Stimulated activated CD8-positive, alpha-beta memory T cell treated with anti-CD3 and anti-CD28 coated beads, Interleukin-4, amount 100 ng/mL, for 1 hour (primary cell): Measurements from ENCODE around the gene ZFHX2.
A peak's percentile ranks its signal among the peaks of the same experiment; 100 is the strongest.

Experiments
- DNase-seq, 2 donors: peaks; one replicate each; pipeline ENCODE4 v3.0.0-alpha.2; 2020; ENCODE audit warnings: low read depth in 2 of 2, low spot score in 1 of 2

The ZFHX2 gene

DNA sequence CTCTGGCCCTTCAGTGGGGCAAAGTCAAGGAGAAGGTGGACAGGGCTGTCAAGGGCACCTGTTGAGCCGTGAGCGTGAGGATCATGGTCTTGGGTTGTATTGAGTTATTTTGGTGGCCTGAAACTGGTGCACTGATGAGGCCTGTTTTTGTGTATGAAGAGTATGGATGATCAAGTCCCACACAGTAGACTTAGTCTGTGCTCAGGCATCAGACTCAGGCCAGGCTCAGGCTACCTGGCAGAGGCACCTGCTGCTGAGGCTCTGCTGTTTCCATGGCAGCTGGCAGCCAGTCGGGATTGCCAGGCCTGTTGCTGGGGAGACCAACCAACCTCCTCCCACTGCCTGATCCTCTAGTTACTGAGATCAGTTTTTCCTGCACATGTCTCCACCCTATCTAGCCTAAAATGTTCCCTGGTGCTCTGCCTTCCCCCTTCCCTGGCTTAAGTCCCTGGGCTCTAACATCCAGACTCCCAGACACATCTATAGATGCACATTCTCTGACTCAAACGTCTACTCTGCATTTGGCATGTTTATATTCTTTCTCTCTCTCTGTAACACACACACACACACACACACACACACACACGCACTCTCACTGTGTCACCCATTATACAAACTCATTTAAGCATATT, 21.9 kb upstream of the ZFHX2 start:
- no peak for DNase-seq

DNA sequence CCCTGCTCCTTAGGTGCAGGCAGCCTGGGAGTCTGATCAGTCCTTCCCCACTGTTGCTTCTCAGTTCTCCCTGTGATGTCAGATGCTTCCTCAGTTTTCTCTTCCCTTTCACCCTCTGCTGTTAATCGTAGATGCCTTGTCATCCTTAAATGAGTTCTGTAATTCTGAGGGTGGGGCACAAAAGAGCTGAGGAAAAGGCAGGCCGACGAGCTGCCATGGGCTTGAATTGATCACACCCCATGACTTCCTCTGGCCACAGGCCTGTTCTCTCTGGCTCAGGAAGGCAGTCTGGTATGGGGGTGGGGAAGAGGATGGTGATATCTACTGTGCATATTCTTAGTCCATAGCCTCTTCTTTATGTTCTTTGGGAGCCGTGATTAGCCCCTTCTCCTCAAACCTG, 21.3 kb upstream of the ZFHX2 start:
- DNase-seq: no peak

DNA sequence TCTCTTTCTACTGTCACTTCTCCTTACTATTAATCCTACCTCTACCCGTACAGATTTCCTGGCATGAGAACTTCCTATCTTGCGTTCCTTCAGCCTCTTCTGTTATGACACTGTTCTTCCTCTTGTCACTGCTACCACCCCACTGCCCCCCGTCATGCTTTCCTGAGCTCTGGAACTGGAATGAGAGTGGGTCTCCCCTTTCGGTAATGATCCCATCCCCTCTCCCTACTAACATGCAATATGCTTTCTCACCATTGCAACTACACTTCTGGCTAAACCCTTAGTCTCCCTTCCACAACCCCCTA, 20.9 kb upstream of the ZFHX2 start:
- no peak for DNase-seq

DNA sequence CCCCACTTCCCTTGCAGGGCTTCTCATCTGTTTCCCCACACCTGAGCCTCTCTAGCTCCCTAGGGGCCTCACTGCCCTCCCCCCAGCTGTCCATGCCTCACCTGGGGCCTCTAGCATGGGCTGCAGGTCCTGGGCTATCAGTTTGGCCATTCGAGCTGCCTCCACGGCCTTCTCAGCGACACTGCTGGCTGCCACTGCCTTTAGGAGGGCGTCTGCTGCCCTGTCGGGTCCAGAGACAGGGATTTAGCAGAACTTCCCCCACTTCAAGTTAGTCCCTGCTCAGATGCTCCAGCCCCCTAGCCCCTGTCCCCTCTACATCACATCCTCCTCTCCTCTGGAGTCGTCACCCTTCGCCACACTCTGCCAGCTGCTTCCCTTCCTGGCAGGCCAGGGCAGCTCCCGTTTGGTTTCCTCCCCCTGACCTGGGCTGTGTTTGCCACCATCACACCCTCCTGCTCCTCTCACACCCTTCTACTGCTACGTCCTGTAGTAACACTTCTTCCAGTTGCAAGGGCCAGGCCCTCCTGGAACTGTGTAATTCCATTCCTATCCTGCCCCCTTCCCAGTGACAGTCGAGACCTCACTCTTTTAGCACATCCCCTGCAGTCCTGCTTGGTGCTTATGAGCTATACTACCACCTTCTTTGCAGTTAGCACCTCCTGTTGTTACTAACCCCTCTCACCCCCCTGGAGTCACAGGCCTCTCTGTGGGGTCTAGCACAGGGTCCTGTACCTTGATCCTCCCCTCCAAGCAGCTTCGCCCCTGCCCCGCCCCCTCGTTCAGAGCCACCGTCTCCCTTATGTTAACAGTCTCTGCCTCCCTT, 20.3 kb upstream of the ZFHX2 start:
- DNase-seq: no peak

DNA sequence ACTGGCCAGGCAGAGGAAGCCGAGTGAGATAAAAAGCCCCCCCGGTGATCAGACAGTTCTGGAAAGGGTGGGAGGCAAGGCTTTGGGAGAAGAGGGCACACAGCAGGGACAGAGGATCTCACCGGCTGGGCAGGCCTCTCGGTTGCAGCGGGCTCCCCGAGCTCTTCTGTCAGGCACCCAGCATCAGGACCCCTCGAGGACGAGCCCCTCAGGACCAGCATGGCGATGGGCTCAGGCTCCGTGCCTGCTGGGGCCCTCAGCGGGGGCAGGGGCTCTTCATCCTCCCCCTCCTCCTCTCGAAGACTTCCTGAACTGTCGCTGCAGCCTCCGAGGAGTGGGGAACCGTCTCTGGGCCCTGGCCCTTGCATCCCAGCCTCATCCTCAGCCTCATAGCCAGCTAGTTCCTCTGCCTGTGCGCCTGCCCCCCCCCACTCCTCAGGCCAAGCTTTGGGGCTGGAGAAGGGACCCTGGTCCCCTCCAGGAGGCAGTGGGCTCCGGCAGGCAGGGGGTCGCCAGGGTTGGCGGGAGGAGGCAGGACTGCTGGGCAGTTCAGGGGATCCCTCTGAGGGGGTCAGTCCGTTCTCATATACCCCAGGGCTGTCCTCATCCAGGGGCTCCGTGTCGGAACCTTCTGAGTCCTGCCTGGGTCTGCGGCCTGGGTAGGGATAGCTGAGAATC, 19.4 kb upstream of the ZFHX2 start:
- no peak for DNase-seq

DNA sequence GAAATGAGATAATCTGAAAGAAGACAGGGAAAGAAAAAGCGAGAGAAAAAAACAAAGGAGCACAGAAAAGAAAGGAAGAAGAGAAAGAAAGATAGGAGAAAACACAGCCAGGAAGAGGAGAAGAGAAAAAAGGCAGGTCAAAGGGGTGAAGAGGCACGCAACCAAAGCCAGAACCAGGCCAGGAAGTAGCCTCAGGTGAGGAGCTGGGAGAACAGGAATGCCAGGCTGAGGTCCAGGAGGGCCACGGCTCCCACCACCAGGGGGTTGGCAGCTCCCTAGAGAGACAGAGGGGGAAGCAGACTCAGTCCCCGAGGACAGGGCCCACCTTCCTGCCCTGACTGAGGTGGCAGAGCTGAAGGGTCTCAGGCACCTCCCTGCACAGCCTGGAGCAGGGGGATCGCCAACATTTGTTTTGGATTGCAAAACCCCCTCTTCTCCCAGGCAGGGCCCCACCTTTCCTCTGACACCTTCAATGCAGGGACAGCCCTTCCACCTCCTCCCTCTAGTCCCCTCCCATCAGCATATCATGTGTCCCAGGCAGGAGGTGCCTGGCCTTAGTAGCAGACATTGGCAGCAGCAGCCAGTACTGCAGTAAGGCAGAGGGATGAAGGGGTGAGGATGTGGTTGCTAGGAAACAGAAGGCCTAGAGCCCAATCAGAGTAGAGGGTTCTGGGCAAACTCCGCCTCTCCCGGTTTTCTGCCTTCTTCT, 18.0 kb upstream of the ZFHX2 start:
- DNase-seq: no peak

DNA sequence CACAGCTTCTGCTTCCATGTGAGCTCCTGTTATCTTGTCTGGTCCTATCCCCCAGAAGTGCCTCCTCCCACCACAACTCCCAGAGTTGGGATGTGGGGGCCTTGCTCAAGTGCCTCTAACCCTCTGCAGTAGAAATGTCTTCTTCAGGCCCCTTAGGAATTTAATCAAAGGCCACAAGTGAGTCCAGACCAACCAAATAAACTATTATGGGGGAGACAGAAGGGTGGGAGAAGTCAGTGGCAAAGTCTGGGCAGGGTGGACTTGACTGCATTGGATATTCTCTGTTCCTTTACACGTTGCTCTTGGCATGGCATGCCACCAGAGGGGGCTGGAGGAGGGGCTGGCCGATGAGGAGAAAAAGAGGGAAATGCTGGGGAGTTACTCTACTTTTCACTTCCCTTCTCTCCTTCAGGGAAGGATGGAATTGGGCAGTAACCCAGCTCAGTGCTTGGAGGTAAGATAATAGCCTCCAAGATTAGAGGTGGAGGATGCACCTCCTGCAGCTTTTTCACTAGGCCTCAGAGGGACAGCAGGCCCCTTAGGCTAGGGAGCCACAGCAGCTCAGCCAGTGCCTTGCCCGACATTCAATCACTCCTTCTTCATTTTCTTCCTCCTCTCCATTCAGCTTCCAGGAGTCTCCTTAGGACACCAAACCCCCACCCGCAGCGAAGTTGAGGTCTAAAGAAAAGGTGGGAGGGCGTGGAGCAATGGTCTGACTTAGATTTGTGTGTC, 17.2 kb upstream of the ZFHX2 start:
- no peak for DNase-seq

DNA sequence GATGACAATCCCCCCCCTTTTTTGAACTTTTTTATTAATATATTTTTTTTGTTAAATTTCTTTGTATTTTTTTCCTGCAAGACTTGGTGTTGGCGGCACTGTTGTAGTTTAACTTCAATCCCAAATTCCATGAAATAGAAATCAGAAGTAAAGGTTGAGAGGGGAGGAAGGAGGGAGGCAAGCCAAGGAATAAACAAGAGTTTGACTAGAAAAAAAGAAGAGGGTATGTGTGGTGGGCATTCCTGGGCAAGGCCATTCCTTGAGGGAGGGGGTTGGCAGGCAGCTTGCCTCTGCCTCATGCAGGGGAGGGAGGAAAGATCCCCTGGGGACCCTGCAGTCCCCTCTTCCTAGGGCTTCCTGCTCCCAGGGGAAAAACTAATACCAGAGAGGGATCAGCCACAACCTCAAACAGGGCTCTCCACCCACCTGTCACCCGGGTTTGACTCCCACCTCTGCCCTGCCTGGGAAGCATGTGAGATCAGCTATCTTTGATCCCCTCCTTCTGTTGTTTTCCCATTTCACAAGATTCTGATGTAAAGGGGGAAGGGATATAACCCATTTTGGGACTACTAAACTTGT, 16.5 kb upstream of the ZFHX2 start:
- DNase-seq: no peak

DNA sequence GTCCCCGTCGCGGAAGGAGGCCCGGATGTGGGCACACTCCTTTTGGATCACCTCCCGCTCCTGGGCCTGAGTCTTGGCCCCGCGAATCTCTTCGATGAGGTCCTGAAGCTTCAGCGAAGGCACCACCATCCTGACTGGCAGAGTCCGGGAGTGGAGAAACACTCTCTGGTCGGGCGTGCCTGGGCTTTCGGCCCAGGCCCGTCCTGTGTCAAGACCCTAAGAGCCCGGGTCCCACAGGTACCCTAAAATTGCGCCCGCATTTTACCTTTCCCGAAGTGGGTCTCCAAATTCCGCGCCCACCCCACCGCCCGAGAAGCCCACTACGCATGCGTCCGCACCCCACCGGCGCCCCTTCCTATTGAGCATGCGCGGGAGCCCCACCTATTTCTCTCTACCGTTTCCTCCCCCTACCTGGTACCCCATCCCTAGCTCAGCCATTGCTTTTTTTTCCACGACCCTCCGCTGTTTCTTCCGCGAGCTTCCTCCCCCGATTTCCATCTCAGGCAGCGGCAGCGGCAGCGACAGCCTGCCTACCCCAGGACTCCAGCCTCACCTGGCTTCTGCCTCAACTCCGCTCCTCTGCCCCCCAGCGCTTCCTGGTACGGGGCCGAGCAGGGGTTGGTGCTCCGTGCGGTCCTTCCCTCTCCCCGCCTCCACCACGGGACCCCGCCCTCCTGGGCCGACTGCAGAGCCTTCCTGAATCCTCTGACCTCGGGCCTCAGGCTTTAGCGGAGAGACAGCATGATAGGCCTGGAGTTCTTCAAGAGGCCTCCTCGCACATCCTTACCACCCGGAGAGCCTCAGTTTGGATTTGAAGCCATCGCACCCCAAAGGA, 15.8 kb upstream of the ZFHX2 start, which contains the start of gene AP1G2:
Gene AP1G2, minus strand, starts transcription at position 606 of the 835 bp plus-strand sequence. Its CDS starts 477 bp downstream, at position 129.
- DNase-seq: peak; percentile 59 to 68

DNA sequence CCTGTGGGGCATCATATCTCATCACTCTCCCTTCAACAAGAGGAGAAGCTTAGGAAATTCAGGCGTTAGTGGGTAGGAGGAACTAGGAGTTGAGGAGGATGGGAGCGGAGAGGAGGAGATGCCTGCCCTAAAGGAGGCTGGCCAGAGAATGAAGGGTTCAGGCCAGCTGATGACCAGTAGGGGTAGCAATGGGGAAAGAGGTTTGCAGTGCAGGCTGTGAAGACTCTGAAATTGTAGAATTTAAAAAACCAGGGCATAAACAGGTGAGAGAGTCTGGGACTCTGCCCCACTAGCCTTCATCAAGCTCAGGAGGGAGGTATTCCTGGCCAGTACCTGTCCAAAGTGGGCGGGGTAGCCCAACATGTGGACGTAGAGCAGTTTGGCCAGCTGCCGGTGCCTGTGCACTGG, 15.2 kb upstream of the ZFHX2 start:
- DNase-seq: no peak

DNA sequence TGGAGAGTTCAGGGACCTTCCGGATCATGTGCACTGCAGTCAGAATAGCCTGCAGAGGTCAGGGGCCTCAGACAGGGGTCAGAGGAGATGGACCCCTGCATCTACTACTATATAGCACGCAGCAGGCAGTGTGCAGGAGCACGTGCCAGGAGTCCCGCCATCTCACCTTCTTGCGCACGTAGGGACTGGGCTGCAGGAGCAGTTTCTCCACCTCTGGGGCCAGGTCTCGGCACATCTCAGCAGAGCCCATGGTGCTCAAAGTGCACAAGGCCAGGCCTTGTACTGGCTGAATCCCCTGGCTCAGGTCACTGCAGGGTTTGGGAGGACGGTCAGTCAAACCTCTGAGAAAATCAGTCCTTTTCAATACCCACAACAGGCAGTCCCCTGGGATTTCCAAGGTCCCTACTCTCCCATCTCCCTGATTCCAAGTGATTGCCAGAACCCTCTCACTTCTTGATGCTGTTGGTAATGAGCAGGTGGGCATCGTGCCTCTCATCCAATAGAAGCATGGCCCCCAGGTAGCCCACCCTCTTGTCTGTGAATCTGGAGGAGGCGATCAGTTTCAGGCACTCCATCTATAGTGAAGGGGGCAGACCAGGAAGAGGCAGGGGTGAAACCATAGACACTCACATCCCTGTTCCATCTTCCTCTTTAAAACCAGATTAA, 14.7 kb upstream of the ZFHX2 start:
- no peak for DNase-seq

DNA sequence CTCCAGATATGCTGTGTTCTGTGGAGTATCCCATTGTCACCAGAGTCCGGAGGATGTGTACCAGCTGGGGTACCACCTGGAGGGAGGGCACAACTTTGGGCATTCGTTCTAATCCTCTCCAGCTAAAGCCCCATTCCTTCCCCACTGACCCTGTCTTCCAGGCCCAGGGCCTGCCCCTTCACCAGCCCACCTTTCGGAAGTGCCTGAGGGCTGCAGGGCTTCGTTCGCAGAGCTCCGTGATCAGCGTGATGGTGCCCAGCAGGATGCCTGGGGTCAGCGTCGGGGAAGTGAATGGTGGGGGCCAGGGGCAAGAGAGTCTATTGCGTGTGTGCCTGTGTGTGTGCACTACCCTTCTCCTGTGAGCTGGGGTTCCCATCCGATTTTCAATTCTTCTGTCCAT, 14.1 kb upstream of the ZFHX2 start:
- no peak for DNase-seq

DNA sequence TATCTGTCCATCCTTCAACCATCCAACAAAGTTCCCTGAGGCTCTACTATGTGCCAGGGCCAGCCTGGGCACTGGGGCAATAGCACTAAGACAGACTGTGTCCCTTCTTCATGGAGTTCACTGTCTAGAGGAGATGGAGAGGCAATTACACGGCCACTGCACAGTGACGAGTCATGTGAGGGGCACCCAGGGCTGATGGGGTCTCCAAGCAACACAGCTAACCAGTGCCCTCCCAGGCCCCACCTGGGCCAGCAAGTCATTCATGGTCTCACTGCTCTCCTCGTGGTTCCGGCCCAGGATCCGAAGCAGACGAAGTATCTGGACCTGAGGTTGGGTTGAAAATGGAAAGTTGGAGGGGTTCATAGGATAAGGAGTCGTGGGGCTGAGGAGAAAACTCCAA, 13.3 kb upstream of the ZFHX2 start:
- no peak for DNase-seq

DNA sequence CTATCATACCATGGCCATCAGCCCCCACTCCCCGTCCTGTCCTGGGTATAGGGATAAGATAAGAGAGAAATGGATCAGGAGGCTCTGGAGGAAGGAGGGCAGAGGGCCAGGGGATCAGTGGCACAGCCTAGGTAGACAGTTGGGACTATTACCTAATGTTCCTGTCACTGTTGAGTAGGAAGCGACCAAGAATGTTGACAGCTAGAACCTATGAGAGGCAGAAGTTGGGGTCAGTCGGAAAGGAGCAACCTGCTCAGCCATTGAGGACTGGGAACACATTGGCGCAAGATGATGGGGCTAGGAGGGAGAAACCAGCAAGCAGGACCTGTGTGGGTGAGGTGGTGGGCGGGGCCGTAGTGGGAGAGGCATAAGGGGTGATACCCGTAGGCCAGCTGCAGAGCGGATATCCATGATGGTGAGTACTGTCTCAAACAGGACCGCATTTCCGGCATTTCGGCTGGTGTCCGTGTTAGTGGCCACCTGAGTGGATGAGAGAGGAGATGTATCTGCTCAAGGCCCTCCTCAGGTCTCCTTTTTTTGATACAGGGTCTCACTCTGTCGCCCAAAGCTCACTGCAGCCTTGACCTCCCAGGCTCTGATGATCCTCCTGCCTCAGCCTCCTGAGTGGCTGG, 12.7 kb upstream of the ZFHX2 start:
- no peak for DNase-seq

DNA sequence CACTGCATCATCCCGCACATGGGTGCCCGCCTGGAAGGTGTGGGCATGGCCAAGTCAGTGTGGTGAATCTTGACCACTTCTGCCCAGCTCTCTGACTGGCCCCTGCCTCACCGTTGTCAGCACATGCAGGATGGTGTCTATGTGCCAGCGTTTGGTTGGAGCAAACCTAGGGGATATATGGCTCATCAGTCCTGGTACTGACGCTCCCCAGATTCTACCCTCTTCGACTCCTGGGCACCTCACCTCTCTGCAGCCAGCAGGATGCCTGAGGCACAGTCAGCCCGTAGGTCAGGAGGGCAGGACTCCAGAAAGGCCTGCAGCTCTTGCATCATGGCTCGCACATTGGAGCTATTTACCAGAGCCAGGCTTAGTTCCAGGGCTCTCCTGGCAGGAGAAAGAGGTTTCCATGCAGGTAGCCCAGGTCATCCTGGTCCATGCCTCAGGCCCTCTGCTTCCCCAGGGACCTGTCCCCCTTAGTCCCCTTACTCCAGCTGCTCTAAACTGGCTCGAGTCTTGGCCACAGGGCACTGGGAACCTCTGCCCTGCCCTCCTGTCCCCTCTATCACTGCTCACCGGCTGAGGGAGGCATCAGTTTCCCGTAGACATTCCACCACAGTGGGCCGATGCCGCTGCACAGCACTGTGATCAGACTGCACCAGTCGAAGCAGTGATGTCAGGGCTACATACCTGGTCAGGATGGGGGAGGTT, 12.1 kb upstream of the ZFHX2 start:
- no peak for DNase-seq

DNA sequence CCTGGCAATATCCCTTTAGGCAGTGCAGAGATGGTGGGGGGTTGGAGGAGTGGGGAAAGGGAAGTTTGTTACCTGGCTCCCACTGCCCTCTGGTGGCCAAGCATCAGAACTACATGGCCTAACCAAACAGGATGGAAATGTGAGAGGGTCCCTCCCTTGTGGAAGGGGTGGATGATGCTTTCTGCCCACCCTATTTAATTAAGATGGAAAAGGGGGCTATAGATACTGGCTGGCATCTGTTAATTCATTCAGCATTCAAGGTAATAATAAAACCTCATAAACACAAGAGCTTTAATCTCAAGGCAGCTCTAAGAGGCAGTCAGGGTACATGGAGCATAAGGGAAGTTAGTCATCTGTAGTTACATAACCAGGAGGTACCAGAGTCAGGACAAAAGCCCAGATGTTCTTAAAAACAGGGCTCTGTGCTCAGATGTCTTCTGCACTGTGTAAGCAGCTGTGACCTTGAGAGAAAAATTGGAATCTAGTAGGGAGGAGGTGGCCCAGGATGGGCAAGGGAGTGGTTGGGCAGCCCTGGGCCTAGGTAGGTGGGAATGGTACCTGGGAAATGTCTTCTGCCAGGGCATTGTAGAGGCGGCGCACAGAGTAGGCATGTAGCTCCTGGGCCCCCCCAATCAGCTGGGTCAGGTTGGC, 11.4 kb upstream of the ZFHX2 start:
- DNase-seq: peak in 1 of 2 donors; percentile 30
